Right cardiac atrium (tissue), 5 donors: Measurements from ENCODE around the gene STAC3. TPM values are rescaled to one million over a fixed set of nuclear protein-coding genes. Genes with fewer than 3 reads are reported as not detected.

Experiments
- ATAC-seq, 2 donors: fragments of 200-7000 bp; cut with Tn5 transposase; one replicate each; pipeline versions ENCODE4 v1.8.0 to v1.9.1; 2020; ENCODE audit warnings: moderate library complexity in 2 of 2, mild to moderate bottlenecking in 1 of 2
- DNase-seq, 3 donors: peaks; one replicate each; pipeline ENCODE4 v3.0.0-alpha.2; 2020
- H3K27ac ChIP-seq: one replicate; pipeline ENCODE4 v1.5.1; 2013; ENCODE audit warnings: mild to moderate bottlenecking, low read length, control low read depth, moderate library complexity
- H3K27me3 ChIP-seq: one replicate; pipeline ENCODE4 v1.6.1; 2013; ENCODE audit not compliant: control insufficient read depth, insufficient read depth
- H3K4me1 ChIP-seq: one replicate; pipeline ENCODE4 v1.6.1; 2013; ENCODE audit warnings: low read length; ENCODE audit not compliant: control insufficient read depth, insufficient read depth
- H3K4me3 ChIP-seq: one replicate; pipeline ENCODE4 v1.5.1; 2013; ENCODE audit warnings: low read length, control low read depth
- H3K9me3 ChIP-seq: one replicate; pipeline ENCODE4 v1.6.1; 2013; ENCODE audit warnings: low read length; ENCODE audit not compliant: control insufficient read depth
- WGBS: extraction: QIAGEN DNeasy Blood & Tissue Kit; methylation state at CpG from one replicate; pipeline ENCODE4 v1.1.7; 2013; 5-methylcytosine and 5-hydroxymethylcytosine counted together
- intact Hi-C, 4 donors: fragments of 100-400 bp; cut with DNase I; formaldehyde crosslinking; loops; one replicate each; pipeline versions ENCODE4 v1.11.0 to v1.14.0; 2022 to 2023
- polyA plus RNA-seq: library from polyadenylated mRNA; stranded (reverse); fragments of 200-250 nt; gene quantifications from one replicate; pipeline ENCODE4 v1.2.3, GENCODE V29; 2013
- total RNA-seq, 4 donors: library from RNA; stranded (reverse); fragmentation: NEBNext Ultra II Directional; extraction: Animal tissue kit (Norgen Biotek cat#: 25700); gene quantifications; one replicate each; pipeline ENCODE4 v1.2.1, GENCODE V29; 2021
- donor health status: healthy with polysubstance abuse.
- donor health status: DM: no; HTN: yes; CAD: no.
- donor health status: DM: no; HTN: no; CAD: no.
- donor health status: DM: no; HTN: yes; CAD: no; lungs with severe emphysema.
- donor health status: DM: yes; HTN: yes; CAD: no.

STAC3 gene
- total and polyA plus RNA-seq, 5 donors = 0.91 to 2.3 (median 1.3) TPM

DNA sequence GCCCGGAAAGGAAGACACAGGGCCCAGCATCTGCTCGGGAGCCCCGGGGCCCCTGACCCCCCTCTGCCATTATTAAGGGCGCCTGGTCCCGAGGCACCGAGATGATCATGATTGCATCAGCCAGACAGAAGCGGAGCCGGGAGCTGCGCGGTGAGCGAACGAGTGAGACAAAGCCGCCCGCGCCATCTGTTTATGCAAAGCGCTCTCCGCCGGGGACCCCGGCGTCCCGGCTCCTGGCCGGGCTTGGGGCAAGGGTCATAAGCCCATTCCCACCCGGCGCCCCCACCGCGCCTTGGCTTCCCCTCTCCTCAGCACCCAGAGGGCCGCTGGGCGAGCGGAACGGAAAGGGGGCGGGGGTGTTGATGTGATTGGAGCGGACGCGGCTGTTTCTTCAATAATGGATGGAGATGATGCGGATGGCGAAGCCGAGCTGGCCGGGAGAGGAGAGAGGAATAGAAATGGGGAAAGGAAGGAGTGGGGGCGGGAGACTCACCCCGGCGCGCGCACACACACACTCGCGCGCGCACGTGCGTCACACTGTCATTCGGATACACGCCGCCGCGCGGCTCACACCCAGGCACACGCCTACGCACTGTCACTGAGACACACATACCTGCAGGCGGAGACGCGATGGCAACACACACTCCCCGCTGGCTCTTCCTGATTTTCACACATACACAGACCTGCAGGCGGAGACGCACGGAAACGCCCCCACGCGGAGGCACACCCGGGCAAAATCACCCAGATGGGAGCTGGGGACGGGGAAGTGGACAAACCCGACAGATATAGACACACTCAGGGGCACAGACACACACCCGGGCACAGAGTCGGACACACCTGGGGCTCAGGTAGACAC lies 10.7 kb downstream of the STAC3 start:
- DNase-seq (peak in 2 of 3 donors; percentile 78 to 79), ATAC-seq (no peak)
- intact Hi-C loops = no loop called here
- Histone ChIP-seq H3K27me3 (no peaks in the 10 kb centered on the region), H3K4me3 (peak overlapping the region; percentile 54), H3K4me1 (peaks cover 2% of the 10 kb centered on the region), H3K9me3 (no peaks in the 10 kb centered on the region), H3K27ac (no peak overlapping the region)
- WGBS = 1% methylated on average over 72 of the region's 72 CpGs

DNA sequence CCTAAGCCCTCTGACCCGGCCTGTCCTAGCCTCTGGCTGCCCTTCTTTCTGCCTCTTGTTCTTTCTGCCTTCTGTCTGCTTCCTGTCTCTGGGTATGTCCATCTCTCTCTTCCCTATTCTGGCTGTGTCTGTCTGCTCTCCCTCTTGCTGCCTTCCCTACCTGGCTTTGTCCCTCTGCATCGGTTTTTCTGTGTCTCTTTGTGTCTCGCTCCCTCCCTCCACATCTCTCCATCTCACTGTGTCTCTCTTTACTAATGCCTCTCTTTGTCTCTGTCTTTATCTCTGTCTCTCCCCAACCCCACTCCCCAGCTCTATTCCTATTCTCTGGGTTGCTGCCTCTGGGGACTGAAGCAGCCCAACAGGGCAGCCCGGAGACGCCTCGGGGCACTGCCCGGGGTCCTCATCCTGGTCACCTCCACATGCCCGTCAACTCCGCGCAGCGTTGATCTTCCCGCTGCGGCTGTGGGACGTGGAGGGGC lies 11.4 kb downstream of the STAC3 start:
- no peak for ATAC-seq
- peaks cover 2% of the 10 kb centered on the region for H3K4me1 ChIP-seq
- no peaks in the 10 kb centered on the region for H3K9me3 ChIP-seq
- H3K4me3 ChIP-seq = peak overlapping the region; percentile 54
- no peak overlapping the region for H3K27ac ChIP-seq
- no peaks in the 10 kb centered on the region for H3K27me3 ChIP-seq
- intact Hi-C loops = loop anchor here (1.0 to 2.0 kb wide), 3 partner anchors 25 to 27 kb away; no protein-coding TSS in a partner anchor
- WGBS = 3% methylated on average over 14 of the region's 14 CpGs
- no peak for DNase-seq

- intact Hi-C loops = loop anchor here (1.0 to 2.0 kb wide), 3 partner anchors 24 to 26 kb away; no protein-coding TSS in a partner anchor
- Histone ChIP-seq H3K4me1 (peaks cover 2% of the 10 kb centered on the region), H3K9me3 (no peaks in the 10 kb centered on the region), H3K4me3 (peak overlapping the region; percentile 52), H3K27ac (no peak overlapping the region), H3K27me3 (no peaks in the 10 kb centered on the region)
- DNase-seq (peak; percentile 89 to 96 (median 96)), ATAC-seq (peak; percentile 70 to 73)
- 2% methylated on average over 47 of the region's 47 CpGs for WGBS
Measured at GRCh38 chr12:57238854-57239554, 12.0 kb downstream of the STAC3 start.

GRCh38 chr12:57237932-57238853 lies 12.8 kb downstream of the STAC3 start:
- Histone ChIP-seq H3K4me3 (peak overlapping the region; percentile 52), H3K4me1 (peaks cover 2% of the 10 kb centered on the region), H3K27me3 (no peaks in the 10 kb centered on the region), H3K9me3 (no peaks in the 10 kb centered on the region), H3K27ac (no peak overlapping the region)
- intact Hi-C loops = loop anchor here in 3 of 4 donors (2.0 kb wide), 2 partner anchors 23 to 25 kb away; no protein-coding TSS in a partner anchor
- no peak for ATAC-seq
- peak in 2 of 3 donors; percentile 73 to 74 for DNase-seq
- WGBS = 3% methylated on average over 63 of the region's 63 CpGs

- no peak for DNase-seq
- Histone ChIP-seq H3K9me3 (no peaks in the 10 kb centered on the region), H3K27me3 (no peaks in the 10 kb centered on the region), H3K27ac (no peak overlapping the region), H3K4me3 (no peak overlapping the region), H3K4me1 (peaks cover under 1% of the 10 kb centered on the region)
- 55% methylated on average over 5 of the region's 5 CpGs for WGBS
- ATAC-seq = no peak
- intact Hi-C loops = no loop called here
Measured at GRCh38 chr12:57237596-57237931, 13.4 kb downstream of the STAC3 start.

DNA sequence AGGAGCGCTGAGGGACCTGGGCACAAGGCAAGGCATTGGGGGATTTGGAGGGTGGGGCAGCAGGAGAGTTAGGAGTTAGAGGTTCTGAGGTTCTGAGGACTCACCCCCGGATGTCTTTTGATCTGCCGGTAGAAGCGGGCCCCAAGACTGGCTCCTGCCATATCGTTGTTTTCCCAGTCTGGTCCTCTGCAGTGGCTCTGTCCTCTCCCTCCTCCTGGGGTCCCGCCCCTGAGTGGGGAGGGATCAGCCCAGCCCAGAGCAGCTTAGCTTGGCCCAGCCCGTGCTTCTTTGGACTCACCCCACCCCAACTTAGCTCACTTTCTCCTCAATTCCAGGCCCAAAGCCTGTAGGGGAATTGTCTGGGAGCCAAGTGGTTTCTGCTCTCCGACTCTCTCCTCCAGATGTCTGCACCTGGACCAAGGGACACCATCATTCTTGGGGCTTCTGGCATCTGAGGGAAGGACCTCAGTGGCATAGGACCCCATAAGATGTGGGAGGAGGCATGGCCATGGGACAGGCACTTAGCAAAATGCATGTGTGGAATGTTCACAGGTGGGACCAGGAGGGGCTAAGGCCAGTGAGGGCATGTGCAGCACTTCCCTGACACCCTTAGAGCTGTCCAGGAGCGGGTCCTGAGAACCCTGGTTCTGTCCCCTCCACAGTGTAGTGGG lies 13.9 kb downstream of the STAC3 start:
- H3K4me1 ChIP-seq = no peaks in the 10 kb centered on the region

GRCh38 chr12:57236201-57236924 lies 14.6 kb downstream of the STAC3 start:
- intact Hi-C loops = no loop called here
- H3K4me3 ChIP-seq = peak overlapping the region; percentile 8

More for the DNA sequence above, 13.9 kb downstream of the STAC3 start:
- H3K4me3 ChIP-seq = peak overlapping the region; percentile 8
- 26% methylated on average over 9 of the region's 9 CpGs for WGBS
- no peaks in the 10 kb centered on the region for H3K27me3 ChIP-seq
- DNase-seq (peak; percentile 74 to 88 (median 84)), ATAC-seq (peak; percentile 22 to 32)
- no peak overlapping the region for H3K27ac ChIP-seq
- H3K9me3 ChIP-seq = no peaks in the 10 kb centered on the region
- intact Hi-C loops = no loop called here

DNA sequence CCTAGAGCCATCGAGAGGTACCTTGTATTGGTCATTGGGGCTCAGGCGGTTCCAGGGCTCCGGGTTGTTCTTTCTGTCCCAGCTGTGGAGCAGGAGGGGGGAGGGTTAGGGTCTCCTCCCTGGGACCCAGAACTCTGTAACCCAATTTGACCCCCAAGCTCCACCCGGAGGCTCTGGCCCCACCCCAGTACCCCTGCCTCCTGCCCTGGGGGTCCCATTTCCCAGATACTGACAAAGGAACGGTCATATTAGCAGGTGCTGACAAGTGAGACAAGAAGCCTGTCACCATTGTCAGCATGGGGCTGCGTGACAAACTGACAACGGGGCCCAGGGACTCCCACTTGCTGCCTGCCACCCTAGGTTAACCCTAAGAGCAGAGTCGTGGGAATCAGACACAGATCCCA lies 15.3 kb downstream of the STAC3 start:
- no peaks in the 10 kb centered on the region for H3K4me1 ChIP-seq
- no peaks in the 10 kb centered on the region for H3K27me3 ChIP-seq
- 55% methylated on average over 8 of the region's 8 CpGs for WGBS
- intact Hi-C loops = no loop called here
- H3K4me3 ChIP-seq = peak overlapping the region; percentile 8
- peak overlapping the region; percentile 19 for H3K27ac ChIP-seq
- ATAC-seq = no peak
- no peaks in the 10 kb centered on the region for H3K9me3 ChIP-seq
- DNase-seq = no peak

More at GRCh38 chr12:57236201-57236924, 14.6 kb downstream of the STAC3 start:
- Histone ChIP-seq H3K4me1 (no peaks in the 10 kb centered on the region), H3K9me3 (no peaks in the 10 kb centered on the region), H3K27ac (no peak overlapping the region), H3K27me3 (no peaks in the 10 kb centered on the region)
- ATAC-seq (no peak), DNase-seq (peak in 2 of 3 donors; percentile 69 to 74)
- 19% methylated on average over 40 of the region's 40 CpGs for WGBS

DNA sequence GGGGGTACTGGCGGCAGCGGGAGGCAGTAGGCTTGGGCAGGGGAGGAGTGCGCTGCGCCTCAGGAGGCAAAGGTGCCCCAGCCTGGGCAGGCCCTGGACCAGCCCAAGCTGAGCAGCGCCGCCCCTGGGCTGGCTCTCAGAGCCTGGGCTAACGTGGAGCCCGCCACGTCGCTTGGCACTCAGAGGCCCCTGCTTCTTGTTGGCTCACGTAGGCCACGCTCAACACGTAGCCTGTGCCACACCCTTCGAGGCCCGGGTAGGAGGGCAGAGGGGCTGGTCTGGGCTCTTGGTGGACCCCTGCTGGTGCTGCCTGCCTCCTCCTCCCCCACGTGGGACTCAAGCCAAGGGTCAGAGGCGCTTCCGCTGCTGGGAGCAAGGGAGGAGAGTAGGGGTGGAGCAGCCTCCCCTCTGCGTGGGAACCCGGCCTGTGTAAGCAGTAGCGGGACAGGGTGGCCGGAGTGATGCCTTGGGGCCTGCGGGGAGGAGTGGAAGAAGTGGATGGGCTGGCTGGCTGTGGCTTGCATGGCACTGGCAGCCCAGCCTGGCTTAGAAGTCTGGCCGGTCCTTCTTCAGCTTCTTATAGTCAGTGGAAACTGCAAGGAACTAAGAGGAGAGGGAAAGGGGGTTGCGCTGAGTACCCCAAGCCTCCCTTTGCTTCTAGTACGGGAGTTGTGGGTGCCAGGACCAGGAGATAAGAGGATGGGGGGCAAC lies 15.8 kb downstream of the STAC3 start:
- no peaks in the 10 kb centered on the region for H3K27me3 ChIP-seq
- ATAC-seq (peak; percentile 46 to 68), DNase-seq (peak; percentile 89 to 92 (median 89))
- H3K4me3 ChIP-seq = no peak overlapping the region
- no peaks in the 10 kb centered on the region for H3K9me3 ChIP-seq
- WGBS = 58% methylated on average over 26 of the region's 26 CpGs
- peak overlapping the region; percentile 19 for H3K27ac ChIP-seq
- H3K4me1 ChIP-seq = no peaks in the 10 kb centered on the region
- intact Hi-C loops = no loop called here
